ENCODE results near the gene CYP27A1.

The CYP27A1 gene

GRCh38 chr2:218861645-218862318, 79.8 kb downstream of the CYP27A1 start:
- no peak for DNase-seq

GRCh38 chr2:218863021-218863520, 81.1 kb downstream of the CYP27A1 start:
- no peak for DNase-seq
